Adrenal gland (tissue), 5 donors: Measurements from ENCODE around the gene PEAK1.

ENCODE experiments used
- CTCF ChIP-seq, 6 experiments: fragments of 450-650 bp in 4 of 6; fragments of 200-600 bp in 2 of 6; sonication (generic) in 1 of 6; IDR thresholded peaks; 1 replicate in 5 of 6; 2 replicates in 1 of 6; pipeline versions ENCODE4 v1.5.1 to v1.8.0; 2016 to 2021; ENCODE audit warnings: antibody characterized with exemption in 6 of 6, mild to moderate bottlenecking in 2 of 6, moderate library complexity in 1 of 6
- POLR2A ChIP-seq, 2 donors: fragments of 450-650 bp; IDR thresholded peaks; one replicate each; pipeline ENCODE4 v1.6.1; 2017; ENCODE audit warnings: antibody characterized with exemption in 2 of 2, mild to moderate bottlenecking in 2 of 2, moderate library complexity in 1 of 2
- donor health status: DM: no; HTN: no; CAD: no.

GRCh38 chr15:77466521-77466920, 46.6 kb upstream of the PEAK1 start:
- TF ChIP-seq CTCF (IDR thresholded peaks at IDR 0.05) (no peak), POLR2A (IDR thresholded peaks at IDR 0.05) (no peak)
